Adrenal gland (tissue), 5 donors: Measurements from ENCODE around the gene IFT20.

Experiments used
- POLR2A ChIP-seq, 2 donors: fragments of 450-650 bp; IDR thresholded peaks; one replicate each; pipeline ENCODE4 v1.6.1; 2017; ENCODE audit warnings: antibody characterized with exemption in 2 of 2, mild to moderate bottlenecking in 2 of 2, moderate library complexity in 1 of 2
- TF ChIP-seq, protein P1 (sequence below), 6 experiments: fragments of 450-650 bp in 4 of 6; fragments of 200-600 bp in 2 of 6; sonication (generic) in 1 of 6; IDR thresholded peaks; 1 replicate in 5 of 6; 2 replicates in 1 of 6; pipeline versions ENCODE4 v1.5.1 to v1.8.0; 2016 to 2021; ENCODE audit warnings: antibody characterized with exemption in 6 of 6, mild to moderate bottlenecking in 2 of 6, moderate library complexity in 1 of 6
- donor health status: DM: no; HTN: no; CAD: no.

DNA sequence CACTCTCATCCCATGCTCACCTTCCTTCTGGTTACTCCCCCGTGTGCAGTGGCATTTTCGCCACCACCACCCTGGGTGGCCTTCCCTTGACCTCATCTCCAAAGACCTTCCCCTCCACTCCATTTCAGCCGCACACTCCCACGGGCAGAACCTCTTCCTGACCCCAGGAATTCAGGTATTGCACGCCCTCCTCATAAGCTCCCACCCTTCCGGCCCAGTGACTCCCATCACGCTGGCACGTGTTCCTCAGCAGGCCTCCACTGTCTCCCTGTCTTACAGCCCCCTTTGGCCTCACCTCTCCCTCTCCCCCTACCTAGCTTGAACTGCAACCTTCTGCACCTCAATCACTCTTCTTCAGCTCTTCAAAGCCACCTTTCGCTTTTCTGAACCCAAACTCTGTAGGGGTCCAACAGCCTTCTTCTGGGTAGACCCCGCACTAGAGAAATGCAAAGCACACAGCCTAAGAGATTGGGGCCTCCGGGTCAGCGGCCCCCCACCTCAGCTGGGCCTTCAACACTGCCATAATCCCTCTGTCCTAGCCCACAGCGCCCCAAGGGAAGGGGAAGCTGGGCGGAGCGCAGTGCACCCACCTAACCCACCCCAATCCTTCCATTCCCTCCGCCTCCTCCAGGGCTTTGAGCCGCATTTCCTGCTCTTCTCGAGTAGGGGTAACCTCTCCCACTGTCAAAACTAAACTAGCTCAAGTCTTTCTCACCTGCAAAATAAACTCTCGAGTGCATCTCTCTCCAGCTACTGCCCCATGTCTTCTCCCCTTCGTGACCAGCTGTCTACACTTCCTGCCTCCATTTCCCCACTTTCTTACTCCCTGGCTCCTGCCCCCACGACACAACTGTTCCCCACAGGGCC lies 17.9 kb downstream of the IFT20 start:
- TF ChIP-seq, protein P1, sequence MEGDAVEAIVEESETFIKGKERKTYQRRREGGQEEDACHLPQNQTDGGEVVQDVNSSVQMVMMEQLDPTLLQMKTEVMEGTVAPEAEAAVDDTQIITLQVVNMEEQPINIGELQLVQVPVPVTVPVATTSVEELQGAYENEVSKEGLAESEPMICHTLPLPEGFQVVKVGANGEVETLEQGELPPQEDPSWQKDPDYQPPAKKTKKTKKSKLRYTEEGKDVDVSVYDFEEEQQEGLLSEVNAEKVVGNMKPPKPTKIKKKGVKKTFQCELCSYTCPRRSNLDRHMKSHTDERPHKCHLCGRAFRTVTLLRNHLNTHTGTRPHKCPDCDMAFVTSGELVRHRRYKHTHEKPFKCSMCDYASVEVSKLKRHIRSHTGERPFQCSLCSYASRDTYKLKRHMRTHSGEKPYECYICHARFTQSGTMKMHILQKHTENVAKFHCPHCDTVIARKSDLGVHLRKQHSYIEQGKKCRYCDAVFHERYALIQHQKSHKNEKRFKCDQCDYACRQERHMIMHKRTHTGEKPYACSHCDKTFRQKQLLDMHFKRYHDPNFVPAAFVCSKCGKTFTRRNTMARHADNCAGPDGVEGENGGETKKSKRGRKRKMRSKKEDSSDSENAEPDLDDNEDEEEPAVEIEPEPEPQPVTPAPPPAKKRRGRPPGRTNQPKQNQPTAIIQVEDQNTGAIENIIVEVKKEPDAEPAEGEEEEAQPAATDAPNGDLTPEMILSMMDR (IDR thresholded peaks at IDR 0.05), result no peak
- no peak for TF ChIP-seq POLR2A (IDR thresholded peaks at IDR 0.05)
